ENCODE measurements around the gene ROR2.

ROR2 gene

DNA sequence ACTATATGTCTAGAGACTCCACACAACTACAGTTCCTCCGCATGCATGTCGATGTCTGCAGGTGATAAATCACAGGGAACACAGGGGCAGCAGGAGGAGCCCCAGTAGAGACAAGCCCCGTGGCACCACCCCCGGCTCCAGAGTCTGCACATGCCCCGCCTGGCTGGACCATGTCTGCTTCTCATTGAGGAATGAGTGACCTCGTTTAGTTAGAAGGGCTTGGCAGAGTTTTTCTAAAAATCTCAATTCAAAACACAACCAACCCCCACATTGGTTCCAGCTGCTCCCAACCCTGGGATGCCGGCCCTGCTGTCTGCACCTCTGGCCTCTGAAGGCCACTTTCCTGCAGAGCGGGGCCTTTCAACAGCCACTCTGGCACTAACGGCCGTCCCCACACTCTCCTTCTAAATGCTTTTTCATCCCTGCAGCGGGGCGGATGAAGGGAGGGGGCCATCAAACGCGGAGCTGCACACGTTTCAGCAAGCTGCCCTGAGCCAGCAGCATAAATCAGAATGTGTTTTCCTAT is 106.3 kb downstream of the ROR2 start:
- H3K27ac Mint-ChIP-seq: no peak overlapping the region
- peaks cover 42% of the 10 kb centered on the region for H3K27me3 Mint-ChIP-seq
- H3K4me3 Mint-ChIP-seq: no peak overlapping the region
- H3K4me1 Mint-ChIP-seq (ENCODE audit: low read depth): peaks cover 15% of the 10 kb centered on the region
- DNase-seq: no peak
- H3K36me3 Mint-ChIP-seq (ENCODE audit: low read depth): no peaks in the 10 kb centered on the region
- no peaks in the 10 kb centered on the region for H3K9me3 Mint-ChIP-seq

DNA sequence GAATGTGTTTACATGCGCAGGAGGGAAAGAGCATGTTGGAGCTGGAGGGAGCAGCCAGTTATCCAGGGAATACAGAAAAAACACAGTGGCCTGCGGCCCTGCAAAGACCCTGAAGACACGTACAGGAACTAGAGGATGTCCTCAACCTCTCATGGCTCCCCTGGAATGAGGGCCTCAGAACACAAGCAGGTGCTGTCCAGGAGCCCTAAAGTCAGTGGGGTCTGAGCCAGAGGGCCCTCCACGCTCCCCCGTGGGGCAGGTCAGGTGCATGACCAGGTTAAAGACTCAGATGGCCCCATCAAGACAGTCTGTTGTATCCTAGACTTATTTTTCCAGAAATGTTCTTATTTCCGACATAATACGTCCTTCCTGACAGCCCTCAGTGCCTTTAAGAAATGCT is 106.9 kb downstream of the ROR2 start:
- H3K27me3 Mint-ChIP-seq: peaks cover 43% of the 10 kb centered on the region
- H3K4me1 Mint-ChIP-seq (ENCODE audit: low read depth): peaks cover 15% of the 10 kb centered on the region
- no peak overlapping the region for H3K27ac Mint-ChIP-seq
- no peak overlapping the region for H3K4me3 Mint-ChIP-seq
- H3K9me3 Mint-ChIP-seq: no peaks in the 10 kb centered on the region
- no peaks in the 10 kb centered on the region for H3K36me3 Mint-ChIP-seq (ENCODE audit: low read depth)
- no peak for DNase-seq

DNA sequence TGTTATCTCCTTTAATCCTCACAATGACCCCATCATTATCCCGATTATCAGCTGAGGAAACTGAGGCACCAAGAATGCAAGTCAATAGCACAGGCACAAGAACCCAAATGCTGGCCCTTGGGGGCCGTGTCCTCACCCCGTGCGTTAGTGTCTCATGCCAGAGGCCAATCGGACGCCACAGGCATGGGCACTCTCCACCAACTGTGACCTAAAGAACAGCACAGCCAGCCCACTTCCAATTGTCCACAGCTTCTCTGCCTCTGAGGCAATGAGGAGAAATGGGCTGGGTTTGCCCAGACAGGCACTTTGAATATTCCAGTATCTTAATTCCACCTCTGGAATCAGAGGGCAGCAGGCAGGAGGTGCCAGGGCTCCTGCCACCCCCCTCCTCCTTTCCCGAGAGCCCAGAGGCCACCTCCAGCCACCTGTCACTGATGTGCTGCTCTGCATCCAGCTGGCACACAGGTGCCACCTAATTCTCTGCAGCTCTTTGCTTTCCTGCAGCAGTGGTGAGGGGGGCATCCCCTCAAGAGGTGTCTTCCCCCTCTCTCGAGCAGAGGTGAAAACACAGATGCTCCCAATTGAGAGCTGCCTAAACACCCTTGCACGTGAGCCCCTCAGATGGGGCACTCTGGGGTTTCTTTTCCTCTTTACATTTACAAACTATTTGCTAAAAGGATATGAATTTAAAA is 107.5 kb downstream of the ROR2 start:
- H3K4me1 Mint-ChIP-seq (ENCODE audit: low read depth): peaks cover 11% of the 10 kb centered on the region
- H3K27ac Mint-ChIP-seq: no peak overlapping the region
- H3K9me3 Mint-ChIP-seq: no peaks in the 10 kb centered on the region
- DNase-seq: no peak
- H3K36me3 Mint-ChIP-seq (ENCODE audit: low read depth): no peaks in the 10 kb centered on the region
- peaks cover 40% of the 10 kb centered on the region for H3K27me3 Mint-ChIP-seq
- no peak overlapping the region for H3K4me3 Mint-ChIP-seq

DNA sequence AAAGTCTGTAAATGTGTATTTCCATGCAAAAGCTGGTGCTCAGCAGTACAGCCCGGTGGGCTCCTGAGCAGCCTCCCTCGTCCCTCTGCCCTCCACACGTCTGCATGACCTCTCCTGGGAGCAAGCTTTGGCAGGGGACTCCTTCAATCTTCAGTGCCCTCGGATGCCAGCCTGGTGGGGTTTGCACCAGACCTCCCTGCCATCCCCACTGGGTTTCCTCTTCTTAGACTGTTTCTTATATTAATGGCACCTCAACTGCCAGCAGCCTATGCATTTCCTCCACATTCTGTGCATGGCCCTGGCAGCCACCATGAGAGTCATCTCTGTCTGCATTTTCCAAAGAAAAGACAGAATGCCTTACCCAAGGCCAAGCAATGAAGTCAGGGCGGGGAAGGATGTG is 108.4 kb downstream of the ROR2 start:
- DNase-seq: no peak

DNA sequence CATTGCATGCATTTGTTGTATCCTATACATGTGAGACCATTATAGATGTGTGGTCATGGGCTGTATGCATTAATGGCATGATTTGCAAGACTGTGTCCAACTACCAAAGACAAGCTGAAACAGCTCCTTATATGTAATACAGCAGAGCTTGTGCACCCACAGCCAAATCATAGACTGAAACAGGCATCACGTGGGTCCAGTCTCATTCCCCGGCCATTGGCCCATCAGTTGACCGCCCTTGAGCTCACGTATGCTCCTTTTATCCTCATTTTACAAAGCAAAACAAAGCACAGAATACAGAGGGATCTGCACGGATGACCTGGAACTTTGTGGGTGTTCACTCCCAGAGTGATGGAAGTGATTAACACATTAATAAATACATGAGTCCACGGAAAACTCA is 109.1 kb downstream of the ROR2 start:
- Mint-ChIP-seq H3K36me3 (ENCODE audit: low read depth) (no peaks in the 10 kb centered on the region), H3K27ac (no peak overlapping the region), H3K4me3 (no peak overlapping the region), H3K9me3 (no peaks in the 10 kb centered on the region), H3K27me3 (peaks cover 39% of the 10 kb centered on the region), H3K4me1 (ENCODE audit: low read depth) (peaks cover 7% of the 10 kb centered on the region)
- DNase-seq: no peak

More for the DNA sequence above, 108.4 kb downstream of the ROR2 start:
- no peak overlapping the region for H3K27ac Mint-ChIP-seq
- peaks cover 7% of the 10 kb centered on the region for H3K4me1 Mint-ChIP-seq (ENCODE audit: low read depth)
- H3K9me3 Mint-ChIP-seq: no peaks in the 10 kb centered on the region
- H3K27me3 Mint-ChIP-seq: peaks cover 39% of the 10 kb centered on the region
- no peak overlapping the region for H3K4me3 Mint-ChIP-seq
- H3K36me3 Mint-ChIP-seq (ENCODE audit: low read depth): no peaks in the 10 kb centered on the region

DNA sequence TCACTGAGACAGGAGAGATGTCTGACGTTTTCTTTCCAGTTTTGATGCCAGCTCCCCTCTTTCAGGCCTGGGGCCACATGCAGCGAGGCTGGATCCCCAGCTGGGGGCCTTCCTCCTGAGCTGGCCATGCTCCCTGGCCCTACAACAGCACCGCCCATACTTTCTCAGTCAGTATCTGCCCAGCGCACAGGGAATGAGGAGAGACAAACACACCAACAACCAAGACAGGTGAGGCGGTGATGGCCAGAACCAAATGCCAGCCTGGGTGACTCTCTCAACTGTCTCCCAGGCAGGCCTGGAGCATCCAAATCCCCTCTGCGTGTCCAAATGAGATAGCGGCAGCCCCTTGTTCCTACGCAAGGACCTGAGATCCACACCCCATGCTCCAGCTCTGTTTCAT is 109.6 kb downstream of the ROR2 start:
- no peaks in the 10 kb centered on the region for H3K9me3 Mint-ChIP-seq
- H3K27ac Mint-ChIP-seq: no peak overlapping the region
- no peak for DNase-seq
- no peak overlapping the region for H3K4me3 Mint-ChIP-seq
- H3K27me3 Mint-ChIP-seq: peaks cover 39% of the 10 kb centered on the region
- H3K4me1 Mint-ChIP-seq (ENCODE audit: low read depth): peaks cover 7% of the 10 kb centered on the region
- H3K36me3 Mint-ChIP-seq (ENCODE audit: low read depth): no peaks in the 10 kb centered on the region

DNA sequence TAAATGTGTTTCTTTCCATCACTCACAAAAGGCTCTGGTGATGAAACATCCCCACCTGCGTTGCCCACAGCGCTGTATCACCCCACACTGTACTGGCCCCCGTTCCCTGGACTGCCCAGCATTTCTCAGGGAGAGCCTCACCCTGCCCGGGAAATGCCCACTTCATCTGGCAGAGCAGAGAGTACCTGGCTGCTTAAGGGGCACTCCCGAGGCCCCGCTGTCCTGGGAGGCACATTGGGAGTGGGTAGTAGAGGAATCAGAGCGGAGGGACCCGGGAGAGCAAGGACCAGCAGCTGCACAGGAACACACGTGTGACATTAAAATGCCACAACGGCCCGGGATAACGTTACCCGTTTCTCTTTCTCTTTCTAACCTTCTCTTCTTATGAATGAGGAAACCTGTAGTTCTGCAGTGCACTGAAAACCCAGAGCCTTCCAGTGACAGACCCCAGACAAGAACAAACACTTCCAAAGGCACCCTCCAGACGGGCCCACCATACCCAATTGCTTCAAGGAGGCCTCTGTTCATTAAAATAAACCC is 110.0 kb downstream of the ROR2 start:
- Mint-ChIP-seq H3K27me3 (peaks cover 39% of the 10 kb centered on the region), H3K9me3 (no peaks in the 10 kb centered on the region), H3K36me3 (ENCODE audit: low read depth) (no peaks in the 10 kb centered on the region), H3K4me1 (ENCODE audit: low read depth) (peaks cover 7% of the 10 kb centered on the region), H3K27ac (no peak overlapping the region), H3K4me3 (no peak overlapping the region)
- DNase-seq: no peak

DNA sequence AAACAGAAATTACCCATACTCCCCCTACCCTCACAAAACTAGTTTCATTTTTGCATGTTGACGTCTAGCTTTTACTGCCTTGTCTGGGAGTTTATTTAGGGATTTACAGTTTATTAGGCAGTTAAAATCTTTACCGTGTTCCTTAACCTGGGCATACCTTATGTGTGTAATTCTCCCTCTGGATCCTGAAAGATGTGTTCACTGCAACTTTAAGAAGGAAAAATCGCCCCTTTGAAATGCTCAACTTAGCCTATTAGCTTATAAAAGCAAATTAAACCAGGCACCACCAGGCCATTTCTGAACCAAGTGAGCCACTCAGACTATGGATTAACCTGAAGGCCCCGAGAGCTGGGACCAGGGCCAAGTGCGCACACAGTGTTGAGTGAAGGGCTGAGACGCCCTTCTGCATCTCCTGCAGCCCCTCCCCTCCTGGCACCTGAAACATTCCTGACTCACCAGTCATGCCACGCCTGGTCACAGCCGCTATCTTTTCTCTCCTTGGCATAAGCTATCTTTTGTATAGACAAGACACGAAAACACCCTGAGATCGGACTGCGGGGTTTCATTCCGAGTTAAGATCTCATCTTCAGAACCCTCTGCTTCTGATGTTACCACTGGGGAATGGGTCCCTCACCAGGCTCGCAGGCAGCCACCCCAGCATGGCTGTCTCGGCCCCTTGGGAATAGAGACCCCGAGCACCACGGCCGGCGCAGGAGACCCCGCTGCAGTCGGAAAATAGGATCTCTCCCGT is 111.9 kb downstream of the ROR2 start:
- no peaks in the 10 kb centered on the region for H3K9me3 Mint-ChIP-seq
- DNase-seq: no peak

DNA sequence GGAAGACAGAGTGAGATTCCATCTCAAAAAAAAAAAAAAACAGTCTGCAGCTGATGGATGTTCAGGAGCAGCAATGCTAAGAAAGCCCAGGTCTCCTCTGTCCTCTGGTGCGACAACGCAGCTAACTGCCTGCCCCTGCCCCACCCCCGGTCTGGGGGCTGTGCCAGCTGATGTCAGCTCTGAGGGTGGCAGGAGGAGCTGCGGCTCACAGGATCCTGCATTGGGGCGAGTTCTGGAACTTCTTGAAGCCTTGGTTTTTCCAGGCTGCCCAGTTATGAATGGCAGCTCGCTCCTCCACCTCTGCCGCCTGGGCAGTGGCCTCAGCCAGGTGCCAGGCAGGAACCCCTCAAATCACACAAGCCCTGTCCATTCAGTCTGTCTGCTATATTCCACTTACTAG is 113.5 kb downstream of the ROR2 start:
- H3K9me3 Mint-ChIP-seq: no peaks in the 10 kb centered on the region
- no peak for DNase-seq
- H3K4me3 Mint-ChIP-seq: no peak overlapping the region
- no peak overlapping the region for H3K27ac Mint-ChIP-seq
- peaks cover 18% of the 10 kb centered on the region for H3K27me3 Mint-ChIP-seq
- no peaks in the 10 kb centered on the region for H3K36me3 Mint-ChIP-seq (ENCODE audit: low read depth)
- no peaks in the 10 kb centered on the region for H3K4me1 Mint-ChIP-seq (ENCODE audit: low read depth)

More for the DNA sequence above, 111.9 kb downstream of the ROR2 start:
- Mint-ChIP-seq H3K27me3 (peaks cover 33% of the 10 kb centered on the region), H3K27ac (no peak overlapping the region), H3K4me1 (ENCODE audit: low read depth) (no peaks in the 10 kb centered on the region), H3K4me3 (no peak overlapping the region), H3K36me3 (ENCODE audit: low read depth) (no peaks in the 10 kb centered on the region)

DNA sequence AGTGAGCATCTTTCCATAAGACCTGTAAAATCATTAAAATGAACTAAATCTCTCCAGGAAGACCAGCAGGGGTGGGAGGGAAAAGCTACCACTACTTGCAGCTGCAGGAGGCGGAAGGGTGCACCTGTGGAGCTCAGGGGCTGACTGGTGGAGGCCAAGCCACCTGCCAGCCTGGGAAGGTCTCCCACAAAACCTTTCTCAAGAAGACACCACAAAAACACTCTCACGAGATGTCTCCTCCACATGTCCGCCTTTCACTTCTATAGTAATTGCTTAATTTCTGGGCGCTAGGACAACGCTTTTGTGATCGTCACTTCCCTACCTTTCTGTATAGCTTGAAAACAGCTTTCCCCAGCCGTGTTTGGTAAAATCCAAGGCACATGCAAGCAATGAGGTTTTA is 114.4 kb downstream of the ROR2 start:
- no peaks in the 10 kb centered on the region for H3K36me3 Mint-ChIP-seq (ENCODE audit: low read depth)
- H3K27ac Mint-ChIP-seq: no peak overlapping the region
- no peak overlapping the region for H3K4me3 Mint-ChIP-seq
- no peaks in the 10 kb centered on the region for H3K9me3 Mint-ChIP-seq
- peaks cover 11% of the 10 kb centered on the region for H3K27me3 Mint-ChIP-seq
- no peak for DNase-seq
- no peaks in the 10 kb centered on the region for H3K4me1 Mint-ChIP-seq (ENCODE audit: low read depth)

DNA sequence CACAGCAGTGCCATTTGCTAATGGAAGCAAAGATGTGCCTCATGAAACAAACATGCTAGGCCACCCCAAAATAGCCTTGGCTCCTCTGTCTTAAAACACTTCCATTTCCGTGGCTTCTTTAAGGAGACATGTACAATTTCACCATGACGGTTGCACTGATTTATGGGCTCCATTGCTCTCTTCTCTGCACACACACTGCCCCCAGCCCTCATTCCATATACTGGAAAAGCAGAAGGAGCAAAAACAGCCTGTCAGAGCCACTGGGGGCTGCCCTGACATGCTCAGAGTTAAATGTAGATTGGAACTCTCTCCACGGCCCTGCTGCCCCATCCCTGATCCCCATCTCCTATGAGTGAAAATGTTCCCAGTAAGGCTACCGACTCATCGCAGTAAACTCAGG is 114.8 kb downstream of the ROR2 start:
- DNase-seq: no peak
- Mint-ChIP-seq H3K9me3 (no peaks in the 10 kb centered on the region), H3K27me3 (peaks cover 8% of the 10 kb centered on the region), H3K36me3 (ENCODE audit: low read depth) (no peaks in the 10 kb centered on the region), H3K4me1 (ENCODE audit: low read depth) (no peaks in the 10 kb centered on the region), H3K27ac (no peak overlapping the region), H3K4me3 (no peak overlapping the region)

DNA sequence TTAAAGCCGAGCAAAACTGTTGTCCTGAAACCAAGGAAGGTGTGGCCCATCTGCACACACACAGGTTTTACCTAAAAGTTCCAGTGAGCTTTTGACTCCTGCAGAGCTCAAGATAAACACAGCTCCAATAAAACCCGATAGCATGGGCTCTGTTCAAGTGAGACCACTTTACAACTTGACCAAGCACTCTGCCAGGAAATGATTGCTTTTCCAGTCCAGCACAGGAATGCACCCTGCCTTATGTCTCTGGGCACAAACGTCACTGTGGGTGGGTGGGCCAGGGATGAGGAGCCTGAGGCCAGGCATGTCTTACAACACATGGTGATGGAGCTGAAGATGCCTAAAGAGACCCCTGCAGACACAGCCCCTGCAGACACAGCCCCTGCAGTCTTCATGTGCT is 115.3 kb downstream of the ROR2 start:
- H3K9me3 Mint-ChIP-seq: no peaks in the 10 kb centered on the region
- no peaks in the 10 kb centered on the region for H3K4me1 Mint-ChIP-seq (ENCODE audit: low read depth)
- no peak overlapping the region for H3K4me3 Mint-ChIP-seq
- H3K27me3 Mint-ChIP-seq: peaks cover 4% of the 10 kb centered on the region
- no peaks in the 10 kb centered on the region for H3K36me3 Mint-ChIP-seq (ENCODE audit: low read depth)
- no peak overlapping the region for H3K27ac Mint-ChIP-seq
- DNase-seq: no peak

DNA sequence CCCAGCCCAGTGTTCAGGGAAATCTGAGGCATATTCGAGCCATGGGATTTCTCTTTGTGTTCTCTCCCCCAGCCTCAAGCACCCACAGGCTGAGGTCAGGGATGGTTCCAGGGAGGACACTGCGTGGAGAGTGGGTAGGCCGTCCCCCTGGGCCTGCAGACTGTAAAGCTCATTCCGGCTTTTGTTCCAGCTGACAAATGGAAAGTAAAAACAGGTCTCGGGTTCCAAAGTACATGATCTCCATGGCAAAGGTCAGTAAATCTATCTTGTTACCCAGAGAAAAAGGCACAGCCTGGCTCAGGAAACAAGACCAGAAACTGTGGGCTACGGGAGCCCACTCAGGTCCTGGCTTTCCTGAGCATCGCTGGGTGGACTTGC is 116.2 kb downstream of the ROR2 start:
- Mint-ChIP-seq H3K4me1 (ENCODE audit: low read depth) (no peaks in the 10 kb centered on the region), H3K27me3 (peaks cover 4% of the 10 kb centered on the region), H3K4me3 (no peak overlapping the region), H3K36me3 (ENCODE audit: low read depth) (no peaks in the 10 kb centered on the region), H3K9me3 (no peaks in the 10 kb centered on the region), H3K27ac (no peak overlapping the region)
- DNase-seq: no peak

DNA sequence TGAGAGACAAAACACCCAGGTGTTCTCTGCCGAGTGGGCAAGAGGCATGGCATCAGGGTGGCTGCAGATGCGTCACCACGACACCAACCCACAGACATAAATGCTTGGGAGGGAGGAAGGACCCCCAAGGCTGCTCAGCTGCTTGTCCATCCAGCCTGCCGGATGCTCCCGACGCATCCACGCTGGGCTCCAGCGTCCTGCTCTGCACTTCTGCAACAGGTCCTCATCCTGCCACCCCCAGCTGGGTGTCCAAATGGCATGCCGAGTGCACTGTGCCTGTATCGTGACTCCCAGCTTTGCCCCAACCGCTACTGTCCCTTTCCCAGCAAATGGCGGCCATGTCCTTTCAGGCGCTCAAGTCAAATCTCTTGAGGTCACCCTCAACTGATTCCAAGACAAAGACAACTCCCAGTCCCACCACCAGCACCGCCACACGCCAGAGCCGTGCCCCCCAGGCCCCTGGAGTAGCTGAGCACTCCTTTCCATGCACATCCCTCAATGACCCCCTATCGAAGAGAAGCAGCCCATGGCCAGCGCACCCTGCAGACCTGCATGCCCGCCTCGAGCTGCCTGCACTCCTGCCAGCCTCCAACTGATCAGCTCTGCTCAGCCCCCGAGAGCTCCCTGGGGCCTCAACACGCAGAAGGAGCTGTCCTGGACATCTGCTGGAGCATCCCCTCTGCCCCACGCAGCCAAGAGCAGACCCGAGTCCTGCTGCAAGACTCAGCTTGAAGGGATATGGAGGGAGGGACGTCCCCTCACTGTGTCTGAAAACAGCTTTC is 116.7 kb downstream of the ROR2 start:
- no peak overlapping the region for H3K4me3 Mint-ChIP-seq
- H3K27me3 Mint-ChIP-seq: no peaks in the 10 kb centered on the region
- H3K4me1 Mint-ChIP-seq (ENCODE audit: low read depth): no peaks in the 10 kb centered on the region
- H3K9me3 Mint-ChIP-seq: no peaks in the 10 kb centered on the region
- no peak for DNase-seq
- H3K27ac Mint-ChIP-seq: no peak overlapping the region
- H3K36me3 Mint-ChIP-seq (ENCODE audit: low read depth): no peaks in the 10 kb centered on the region
